CD4-positive, alpha-beta memory T cell (primary cell): ENCODE data around the gene ENTHD1. TPM values are rescaled to one million over a fixed set of nuclear protein-coding genes. Genes with fewer than 3 reads are reported as not detected.

ENCODE experiments used
- CTCF ChIA-PET: fragments of 350-600 bp; sonication (Branson Sonifier 250); formaldehyde crosslinking; loops from one replicate; lab custom pipeline; 2021; ENCODE audit warnings: inconsistent platforms; ENCODE audit not compliant: partially characterized antibody; lab: Charles Lee
- POLR2A ChIA-PET: fragments of 350-600 bp; sonication (Branson Sonifier 250); formaldehyde crosslinking; loops from one replicate; lab custom pipeline; 2021; ENCODE audit not compliant: partially characterized antibody; lab: Charles Lee
- DNase-seq, 5 donors: peaks; one replicate each; pipeline versions ENCODE4 v3.0.0 to v3.0.0-alpha.2; 2020 to 2022; ENCODE audit warnings: mixed read lengths in 1 of 5
- H3K27ac ChIP-seq: one replicate; pipeline ENCODE4 v1.7.0; 2013; ENCODE audit warnings: low read depth, low read length
- H3K27me3 ChIP-seq: 2 replicates; pipeline ENCODE4 v1.7.0; 2013; ENCODE audit warnings: mild to moderate bottlenecking, low read length, moderate library complexity; ENCODE audit not compliant: insufficient read depth
- H3K36me3 ChIP-seq: 2 replicates; pipeline ENCODE4 v1.7.0; 2013; ENCODE audit warnings: mild to moderate bottlenecking, low read length, moderate library complexity; ENCODE audit not compliant: insufficient read depth
- H3K4me1 ChIP-seq: 2 replicates; pipeline ENCODE4 v1.7.0; 2013; ENCODE audit warnings: mild to moderate bottlenecking, low read length, moderate library complexity; ENCODE audit not compliant: insufficient read depth
- H3K4me3 ChIP-seq, 2 donors: one replicate each; pipeline ENCODE4 v1.7.0; 2013; ENCODE audit warnings: low read length in 2 of 2, mild to moderate bottlenecking in 1 of 2
- H3K9me3 ChIP-seq, 2 donors: one replicate each; pipeline ENCODE4 v1.7.0; 2013; ENCODE audit warnings: low read length in 2 of 2, control low read depth in 1 of 2; ENCODE audit not compliant: control insufficient read depth in 1 of 2
- H3K27ac Mint-ChIP-seq, 7 donors: one replicate each; pipeline ENCODE4 v1.8.0; 2020 to 2021; ENCODE audit warnings: mixed read lengths in 7 of 7, mild to moderate bottlenecking in 6 of 7, inconsistent platforms in 3 of 7, moderate library complexity in 3 of 7
- H3K27me3 Mint-ChIP-seq, 2 donors: one replicate each; pipeline ENCODE4 v1.8.0; 2020 to 2021; ENCODE audit warnings: mixed read lengths in 2 of 2
- H3K36me3 Mint-ChIP-seq, 2 donors: one replicate each; pipeline ENCODE4 v1.8.0; 2020 to 2021; ENCODE audit warnings: mixed read lengths in 2 of 2, inconsistent platforms in 1 of 2, mild to moderate bottlenecking in 1 of 2
- H3K4me1 Mint-ChIP-seq, 4 donors: one replicate each; pipeline ENCODE4 v1.8.0; 2020 to 2021; ENCODE audit warnings: mixed read lengths in 4 of 4, mild to moderate bottlenecking in 1 of 4
- H3K4me3 Mint-ChIP-seq, 8 donors: one replicate each; pipeline ENCODE4 v1.8.0; 2020 to 2021; ENCODE audit warnings: mixed read lengths in 8 of 8, mild to moderate bottlenecking in 7 of 8, moderate library complexity in 6 of 8, inconsistent platforms in 3 of 8
- H3K9me3 Mint-ChIP-seq, 8 donors: one replicate each; pipeline ENCODE4 v1.8.0; 2020 to 2021; ENCODE audit warnings: mixed read lengths in 8 of 8, mild to moderate bottlenecking in 5 of 8, inconsistent platforms in 3 of 8, moderate library complexity in 1 of 8
- intact Hi-C: fragments of 100-400 bp; cut with micrococcal nuclease; formaldehyde crosslinking; loops from one replicate; pipeline ENCODE4 v1.15.1; 2023
- polyA plus RNA-seq, 2 donors: library from polyadenylated mRNA; unstranded; fragments of 300-500 nt; fragmentation: Illumina TruSeq; gene quantifications; one replicate each; pipeline ENCODE4 v1.2.3, GENCODE V29; 2021
- total RNA-seq, 2 experiments: library from RNA; stranded (reverse); gene quantifications; one replicate each; pipeline ENCODE4 v1.2.3, GENCODE V29; 2021

Gene ENTHD1
- total and polyA plus RNA-seq, 4 experiments from 2014 or later: 0.10 to 0.47 (median 0.20) TPM

DNA sequence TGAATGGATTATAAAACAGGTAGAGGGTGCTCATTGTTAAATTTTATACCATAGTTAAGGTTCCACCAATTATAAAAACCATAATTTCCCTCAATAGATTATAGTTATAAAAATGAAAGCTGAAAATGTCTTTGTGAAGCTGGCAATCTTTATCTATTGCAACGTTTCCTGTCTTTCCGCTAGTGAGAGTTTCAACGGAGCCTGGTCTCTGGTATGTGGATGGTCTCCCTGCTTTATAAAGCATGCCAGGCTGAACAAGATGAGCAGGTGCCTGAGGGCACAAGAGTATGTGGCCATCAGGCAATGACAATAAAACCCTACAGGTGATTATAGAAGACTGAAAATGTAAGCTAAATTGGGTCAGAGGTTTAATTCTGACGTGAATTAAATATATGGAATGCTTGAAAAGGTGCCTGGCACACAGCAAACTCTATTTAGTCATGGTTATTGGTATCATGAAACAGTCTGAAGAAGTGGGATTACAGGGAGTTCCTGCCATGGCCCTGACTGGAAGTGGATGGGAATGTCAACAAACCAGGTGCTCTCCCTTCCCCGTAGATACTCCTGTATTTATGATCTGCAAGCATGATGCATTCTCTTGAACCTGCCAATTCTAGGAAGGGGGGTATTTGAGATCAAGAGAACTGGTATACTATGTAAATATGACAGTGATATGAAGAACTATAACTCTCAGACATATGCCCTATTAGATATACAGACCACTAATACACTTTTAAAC, 115.7 kb downstream of the ENTHD1 start:
- no peak for DNase-seq
- CTCF ChIA-PET: no interaction called here

DNA sequence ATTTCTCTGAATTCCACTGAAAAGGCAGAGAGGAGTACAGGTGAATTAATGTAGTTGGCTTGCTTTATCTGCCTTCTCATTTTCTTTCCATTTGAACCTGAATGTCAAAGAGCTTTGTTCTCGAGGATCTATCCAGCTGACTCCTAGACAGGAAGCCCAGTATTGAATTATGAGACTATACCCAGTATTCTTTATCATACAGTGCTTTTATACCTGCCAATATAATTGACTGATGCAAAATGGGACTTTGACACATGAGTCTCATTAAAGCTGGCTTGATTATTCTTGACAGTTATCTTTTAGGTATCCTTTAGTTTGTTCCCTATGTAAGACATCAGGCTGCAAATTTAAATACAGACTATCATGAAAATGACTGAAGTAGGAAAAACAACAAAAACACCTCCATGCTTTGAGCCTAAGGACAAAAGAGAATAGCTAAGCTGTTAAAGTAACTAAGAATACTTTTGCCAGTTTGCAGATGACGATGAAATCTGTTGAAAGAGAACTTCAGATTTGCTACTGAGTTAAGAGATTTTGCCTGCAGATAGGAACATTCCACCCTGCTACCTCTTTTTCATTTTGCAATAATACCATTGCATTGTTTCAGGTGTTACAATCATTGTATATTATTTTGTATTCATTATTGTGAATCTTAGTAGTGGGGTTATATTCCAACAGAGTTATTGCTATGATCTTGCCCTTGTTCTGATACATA, 117.1 kb downstream of the ENTHD1 start:
- no peaks in the 10 kb centered on the region for H3K36me3 ChIP-seq
- intact Hi-C loops: no loop called here
- ChIA-PET CTCF (no interaction called here), POLR2A (no interaction called here)
- no peak overlapping the region for H3K4me3 ChIP-seq
- Mint-ChIP-seq H3K4me1 (peaks cover 14 to 27% (median 25%) of the 10 kb centered on the region in 4 donors), H3K27ac (no peak overlapping the region), H3K9me3 (peaks cover 0 to 3% (median 2%) of the 10 kb centered on the region in 8 donors), H3K27me3 (no peaks in the 10 kb centered on the region), H3K4me3 (no peak overlapping the region), H3K36me3 (no peaks in the 10 kb centered on the region)
- no peak for DNase-seq
- no peak overlapping the region for H3K27ac ChIP-seq
- no peaks in the 10 kb centered on the region for H3K9me3 ChIP-seq
- no peaks in the 10 kb centered on the region for H3K27me3 ChIP-seq
- H3K4me1 ChIP-seq: peaks cover 17% of the 10 kb centered on the region

More for the DNA sequence above, 115.7 kb downstream of the ENTHD1 start:
- H3K27me3 Mint-ChIP-seq: no peaks in the 10 kb centered on the region
- H3K9me3 ChIP-seq: no peaks in the 10 kb centered on the region
- intact Hi-C loops: no loop called here
- H3K27me3 ChIP-seq: no peaks in the 10 kb centered on the region
- peaks cover 14 to 27% (median 24%) of the 10 kb centered on the region in 4 donors for H3K4me1 Mint-ChIP-seq
- H3K27ac Mint-ChIP-seq: no peak overlapping the region
- POLR2A ChIA-PET: no interaction called here
- no peak overlapping the region for H3K4me3 ChIP-seq
- peak overlapping the region in 2 of 8 donors; percentile 2 to 54 for H3K4me3 Mint-ChIP-seq
- peaks cover 17% of the 10 kb centered on the region for H3K4me1 ChIP-seq
- H3K36me3 ChIP-seq: no peaks in the 10 kb centered on the region
- no peaks in the 10 kb centered on the region for H3K9me3 Mint-ChIP-seq
- H3K36me3 Mint-ChIP-seq: no peaks in the 10 kb centered on the region
- H3K27ac ChIP-seq: no peak overlapping the region

DNA sequence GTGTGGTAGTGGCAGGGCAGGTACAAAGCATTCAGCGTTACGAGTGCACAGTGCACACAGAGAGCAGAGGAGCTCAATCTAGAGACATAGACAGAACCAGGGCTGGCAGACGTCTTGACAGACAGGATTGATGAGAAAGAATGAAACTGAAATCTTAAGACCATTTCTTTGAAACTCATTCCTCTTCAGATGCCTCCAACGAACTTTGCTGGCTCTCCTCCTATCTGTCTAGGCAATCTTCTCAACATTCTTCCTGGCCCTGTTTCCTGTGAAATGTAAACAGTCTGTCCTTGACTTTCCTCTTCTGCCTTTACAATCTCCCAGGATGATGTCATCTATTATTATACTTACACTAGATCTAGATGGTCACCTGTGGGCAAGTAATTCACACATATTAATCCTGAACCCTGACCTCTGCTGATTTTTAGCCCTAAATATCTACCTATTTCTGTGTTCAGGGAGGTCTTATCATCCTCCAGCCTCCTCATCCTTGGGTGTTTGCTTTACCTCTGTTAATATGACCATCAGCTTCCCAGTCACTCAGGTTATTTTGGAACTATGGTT, 119.5 kb downstream of the ENTHD1 start:
- no peak overlapping the region for H3K27ac ChIP-seq
- H3K4me1 Mint-ChIP-seq: peaks cover 14 to 27% (median 25%) of the 10 kb centered on the region in 4 donors

DNA sequence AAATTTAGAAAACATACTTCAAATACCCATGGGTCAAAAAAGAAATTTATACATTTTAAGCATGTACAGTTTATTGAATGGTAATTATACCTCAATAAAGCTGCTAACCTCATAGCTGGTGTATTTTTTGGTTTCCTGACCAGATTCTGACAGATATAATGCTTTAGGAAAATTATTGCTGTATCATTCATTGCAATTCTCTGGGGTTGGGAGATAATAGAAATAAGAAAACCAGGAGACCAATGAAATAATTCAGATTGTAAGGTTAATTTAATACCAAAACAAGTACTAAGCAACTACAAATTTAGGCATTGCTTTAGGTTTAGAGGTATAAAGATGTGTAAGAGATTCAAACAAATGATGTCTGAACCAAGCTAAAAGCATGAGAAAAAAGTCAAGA, 120.1 kb downstream of the ENTHD1 start:
- H3K27ac ChIP-seq: no peak overlapping the region
- no peaks in the 10 kb centered on the region for H3K9me3 ChIP-seq
- peaks cover 0 to 12% (median 4%) of the 10 kb centered on the region in 8 donors for H3K9me3 Mint-ChIP-seq
- H3K27me3 ChIP-seq: no peaks in the 10 kb centered on the region
- POLR2A ChIA-PET: no interaction called here
- H3K36me3 Mint-ChIP-seq: peaks cover 0 to 1% of the 10 kb centered on the region in 2 donors
- DNase-seq: no peak
- H3K27ac Mint-ChIP-seq: peak overlapping the region in 6 of 7 donors; percentile 1 to 89 (median 8)
- H3K36me3 ChIP-seq: no peaks in the 10 kb centered on the region
- H3K27me3 Mint-ChIP-seq: no peaks in the 10 kb centered on the region
- peaks cover 14 to 27% (median 25%) of the 10 kb centered on the region in 4 donors for H3K4me1 Mint-ChIP-seq
- H3K4me3 Mint-ChIP-seq: peak overlapping the region in 6 of 8 donors; percentile 18 to 56 (median 48)
- intact Hi-C loops: no loop called here
- H3K4me1 ChIP-seq: peaks cover 17% of the 10 kb centered on the region
- H3K4me3 ChIP-seq: no peak overlapping the region
- CTCF ChIA-PET: interaction anchor here (0.6 kb wide), 1 partner anchor 11 kb away, joined by 3 read pairs; no protein-coding TSS in a partner anchor

More for the DNA sequence above, 119.5 kb downstream of the ENTHD1 start:
- ChIA-PET POLR2A (no interaction called here), CTCF (interaction anchor here (0.6 kb wide), 1 partner anchor 11 kb away, joined by 3 read pairs; no protein-coding TSS in a partner anchor)
- Mint-ChIP-seq H3K9me3 (peaks cover 0 to 12% (median 4%) of the 10 kb centered on the region in 8 donors), H3K27ac (peak overlapping the region; percentile 6 to 89 (median 23)), H3K4me3 (peak overlapping the region in 6 of 8 donors; percentile 18 to 56 (median 48)), H3K36me3 (peaks cover 0 to 1% of the 10 kb centered on the region in 2 donors), H3K27me3 (no peaks in the 10 kb centered on the region)
- peak in 4 of 5 donors; percentile 9 to 31 (median 20) for DNase-seq
- Histone ChIP-seq H3K4me1 (peaks cover 17% of the 10 kb centered on the region), H3K4me3 (no peak overlapping the region), H3K9me3 (no peaks in the 10 kb centered on the region), H3K36me3 (no peaks in the 10 kb centered on the region), H3K27me3 (no peaks in the 10 kb centered on the region)
- intact Hi-C loops: no loop called here

DNA sequence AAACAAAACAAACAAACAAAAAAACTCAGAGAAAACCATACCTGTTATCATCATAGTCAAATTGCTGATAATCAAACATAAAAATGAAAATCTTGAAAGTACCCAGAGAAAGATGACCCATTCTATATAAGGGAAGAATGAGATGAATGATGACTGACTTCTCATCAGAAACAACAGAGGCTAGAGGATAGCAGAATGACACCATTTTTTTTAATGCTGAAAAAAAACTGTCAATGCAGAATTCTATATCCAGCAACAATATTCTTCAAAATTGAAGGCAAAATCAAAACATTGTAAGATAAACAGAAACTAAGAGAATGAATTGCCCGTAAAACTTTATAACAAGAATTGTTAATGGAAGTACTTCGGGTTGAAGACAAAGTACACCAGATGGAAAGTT, 122.1 kb downstream of the ENTHD1 start:
- H3K27ac Mint-ChIP-seq: no peak overlapping the region
- CTCF ChIA-PET: no interaction called here
- H3K4me1 Mint-ChIP-seq: peaks cover 14 to 23% (median 21%) of the 10 kb centered on the region in 4 donors
- H3K9me3 Mint-ChIP-seq: peaks cover 0 to 12% (median 4%) of the 10 kb centered on the region in 8 donors
- H3K27me3 Mint-ChIP-seq: no peaks in the 10 kb centered on the region
- POLR2A ChIA-PET: no interaction called here
- peaks cover 17% of the 10 kb centered on the region for H3K4me1 ChIP-seq
- H3K4me3 ChIP-seq: no peak overlapping the region
- no peaks in the 10 kb centered on the region for H3K9me3 ChIP-seq
- DNase-seq: no peak
- peaks cover 0 to 1% of the 10 kb centered on the region in 2 donors for H3K36me3 Mint-ChIP-seq
- H3K4me3 Mint-ChIP-seq: no peak overlapping the region
- no peaks in the 10 kb centered on the region for H3K27me3 ChIP-seq
- no peaks in the 10 kb centered on the region for H3K36me3 ChIP-seq
- no peak overlapping the region for H3K27ac ChIP-seq
- intact Hi-C loops: no loop called here

DNA sequence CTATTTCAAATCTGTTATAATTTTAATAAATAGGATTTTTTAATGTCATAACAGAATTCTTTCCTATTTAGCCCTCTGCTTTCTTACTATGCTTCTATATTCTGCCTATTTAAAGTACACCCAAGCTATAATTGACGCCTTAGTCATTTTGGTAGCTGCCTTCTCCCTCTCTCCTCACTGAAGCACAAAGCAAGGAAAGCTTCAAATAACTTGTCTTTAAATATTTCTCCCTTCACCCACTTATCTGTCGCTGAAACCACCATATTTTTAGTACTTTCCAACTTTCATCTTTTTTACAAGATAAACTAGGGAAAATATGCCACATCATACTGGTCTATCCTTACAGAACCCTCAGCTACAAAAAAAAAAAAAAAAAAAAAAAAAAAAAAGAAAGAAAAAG, 127.9 kb downstream of the ENTHD1 start:
- POLR2A ChIA-PET: no interaction called here
- intact Hi-C loops: no loop called here
- peaks cover 0 to 4% (median 0%) of the 10 kb centered on the region in 8 donors for H3K9me3 Mint-ChIP-seq

DNA sequence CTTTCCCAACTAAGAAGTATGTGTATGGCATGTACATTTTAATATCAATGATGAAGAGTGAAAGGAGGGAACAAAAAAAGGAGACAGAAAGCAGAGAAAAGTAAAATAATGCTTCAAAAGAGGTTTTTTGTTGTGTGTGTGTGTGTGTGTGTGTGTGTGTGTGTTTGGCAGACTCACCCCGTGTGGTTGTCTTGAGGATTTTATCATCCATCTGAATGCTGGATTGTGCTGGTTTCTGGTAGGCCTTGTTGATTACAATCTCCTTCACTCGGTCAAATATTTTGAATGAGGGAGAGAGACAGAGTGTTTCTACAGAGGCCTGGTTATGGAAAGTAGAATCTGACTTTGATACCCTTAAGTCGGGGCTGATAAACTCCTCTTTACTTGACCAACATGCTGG, 128.5 kb downstream of the ENTHD1 start:
- intact Hi-C loops: no loop called here
- H3K4me3 ChIP-seq: no peak overlapping the region
- no peak for DNase-seq
- H3K27me3 ChIP-seq: no peaks in the 10 kb centered on the region
- H3K4me1 Mint-ChIP-seq: peaks cover 0 to 3% (median 0%) of the 10 kb centered on the region in 4 donors
- H3K4me1 ChIP-seq: no peaks in the 10 kb centered on the region
- peaks cover 0 to 1% of the 10 kb centered on the region in 2 donors for H3K36me3 Mint-ChIP-seq
- H3K27me3 Mint-ChIP-seq: no peaks in the 10 kb centered on the region
- no peaks in the 10 kb centered on the region for H3K36me3 ChIP-seq
- POLR2A ChIA-PET: no interaction called here
- H3K9me3 ChIP-seq: no peaks in the 10 kb centered on the region
- CTCF ChIA-PET: no interaction called here
- H3K4me3 Mint-ChIP-seq: no peak overlapping the region
- H3K27ac Mint-ChIP-seq: no peak overlapping the region
- no peak overlapping the region for H3K27ac ChIP-seq
- peaks cover 0 to 4% (median 0%) of the 10 kb centered on the region in 8 donors for H3K9me3 Mint-ChIP-seq

More for the DNA sequence above, 127.9 kb downstream of the ENTHD1 start:
- Histone ChIP-seq H3K27me3 (no peaks in the 10 kb centered on the region), H3K27ac (no peak overlapping the region), H3K4me3 (no peak overlapping the region), H3K4me1 (no peaks in the 10 kb centered on the region), H3K36me3 (no peaks in the 10 kb centered on the region), H3K9me3 (no peaks in the 10 kb centered on the region)
- DNase-seq: no peak
- Mint-ChIP-seq H3K4me1 (peaks cover 0 to 3% (median 0%) of the 10 kb centered on the region in 4 donors), H3K4me3 (no peak overlapping the region), H3K36me3 (peaks cover 0 to 1% of the 10 kb centered on the region in 2 donors), H3K27ac (no peak overlapping the region), H3K27me3 (no peaks in the 10 kb centered on the region)
- CTCF ChIA-PET: interaction anchor here (0.7 kb wide), 1 partner anchor 198 kb away, joined by 4 read pairs; no protein-coding TSS in a partner anchor
